Tibial nerve (tissue), 4 donors: Measurements from ENCODE around the gene LIAS.

Experiments
- CTCF ChIP-seq, 5 experiments: fragments of 200-600 bp in 3 of 5; fragments of 450-650 bp in 2 of 5; sonication (generic) in 3 of 5; IDR thresholded peaks; one replicate each; pipeline ENCODE4 v1.5.1; 2016 to 2019; ENCODE audit warnings: antibody characterized with exemption in 5 of 5, mild to moderate bottlenecking in 3 of 5, moderate library complexity in 2 of 5
- EP300 ChIP-seq, 2 donors: sonication (generic); formaldehyde crosslinking; IDR thresholded peaks; one replicate each; pipeline ENCODE4 v1.6.1; 2017; ENCODE audit warnings: antibody characterized with exemption in 2 of 2, mild to moderate bottlenecking in 1 of 2
- POLR2A ChIP-seq, 2 donors: fragments of 450-650 bp; IDR thresholded peaks; one replicate each; pipeline ENCODE4 v1.6.1; 2017; ENCODE audit warnings: antibody characterized with exemption in 2 of 2, mild to moderate bottlenecking in 2 of 2, moderate library complexity in 2 of 2

GRCh38 chr4:39498727-39499020, 39.8 kb downstream of the LIAS start:
- TF ChIP-seq CTCF (IDR thresholded peaks at IDR 0.05) (no peak), POLR2A (IDR thresholded peaks at IDR 0.05) (no peak), EP300 (IDR thresholded peaks at IDR 0.05) (no peak)
